Spinal cord (tissue), 10 donors: ENCODE measurements around the gene CCT6B. TPM values are rescaled to one million over a fixed set of nuclear protein-coding genes. Genes with fewer than 3 reads are reported as not detected.
"Not testable (repeated sequence)": the region's sequence is repeated elsewhere in the genome, so short reads cannot be mapped to it uniquely, and the experiment has no call there.

ENCODE experiments used
- DNase-seq, 6 donors: peaks; one replicate each; pipeline versions ENCODE4 v3.0.0 to v3.0.0-alpha.2; 2013 to 2015; ENCODE audit warnings: low spot score in 6 of 6, low read depth in 4 of 6
- H3K27ac ChIP-seq: one replicate; pipeline ENCODE4 v1.5.1; 2013; ENCODE audit warnings: low read depth, low read length, control low read depth
- H3K27me3 ChIP-seq: one replicate; pipeline ENCODE4 v1.6.1; 2013; ENCODE audit warnings: low read length; ENCODE audit not compliant: control insufficient read depth, insufficient read depth
- H3K36me3 ChIP-seq: one replicate; pipeline ENCODE4 v1.6.1; 2013; ENCODE audit warnings: low read length; ENCODE audit not compliant: control insufficient read depth, insufficient read depth
- H3K4me1 ChIP-seq: one replicate; pipeline ENCODE4 v1.6.1; 2013; ENCODE audit warnings: low read length; ENCODE audit not compliant: control insufficient read depth, insufficient read depth
- H3K4me3 ChIP-seq: one replicate; pipeline ENCODE4 v1.5.1; 2013; ENCODE audit warnings: low read depth, low read length, control low read depth
- H3K9me3 ChIP-seq: one replicate; pipeline ENCODE4 v1.6.1; 2013; ENCODE audit warnings: low read length; ENCODE audit not compliant: control insufficient read depth, insufficient read depth
- WGBS: methylation state at CpG from one replicate; pipeline ENCODE4 v1.1.5; 2013; ENCODE audit warnings: missing lambda C conversion rate; ENCODE audit not compliant: insufficient coverage; 5-methylcytosine and 5-hydroxymethylcytosine counted together
- polyA plus RNA-seq, 2 donors: library from polyadenylated mRNA; unstranded; fragments of 120-200 nt; gene quantifications; one replicate each; pipeline ENCODE4 v1.2.1, GENCODE V29; 2013; ENCODE audit not compliant: insufficient read length in 2 of 2
- total RNA-seq, 2 donors: library from RNA; depleted of rRNA in 1 of 2; stranded (reverse); fragments of 120-200 nt in 1 of 2; fragments of >200 nt in 1 of 2; gene quantifications; one replicate each; pipeline versions ENCODE4 v1.2.3 to v1.2.4, GENCODE V29; 2013 to 2014
- donor health status: healthy.

CCT6B gene
- total and polyA plus RNA-seq, 4 donors: 2.7 to 5.3 (median 4.7) TPM

DNA sequence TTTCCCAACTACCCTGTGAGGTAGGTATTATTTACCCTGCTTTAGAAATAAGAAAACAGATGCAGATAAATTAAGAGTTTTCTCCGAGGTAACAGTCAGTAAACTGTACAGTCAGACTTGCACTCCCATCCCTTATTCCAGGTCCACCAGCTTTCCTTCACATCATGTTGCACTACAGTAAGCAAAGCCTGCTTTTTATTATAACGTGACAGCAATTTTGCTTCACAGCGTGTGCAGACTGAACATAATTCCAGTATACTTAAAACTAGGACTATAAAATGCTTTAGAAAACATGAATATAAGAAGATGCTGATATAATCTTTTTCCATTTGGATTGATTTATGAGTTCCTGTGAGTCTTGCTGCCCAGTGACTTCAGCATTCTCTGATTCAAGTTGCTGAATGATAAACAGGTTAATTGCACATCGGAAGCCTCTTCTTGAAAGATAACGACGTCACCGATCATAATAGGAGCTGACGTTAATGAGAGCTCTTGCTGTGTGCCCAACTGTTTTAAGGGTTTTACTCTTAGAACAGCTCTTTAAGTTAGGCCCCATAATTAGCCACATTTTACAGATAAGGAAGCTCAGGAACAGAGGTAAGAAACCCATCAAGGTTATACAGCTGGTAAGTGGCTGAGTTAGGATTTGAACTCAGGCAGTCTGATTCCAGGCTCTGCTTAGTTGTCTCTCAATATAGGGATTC is 20.4 kb upstream of the CCT6B start:
- peaks cover 5% of the 10 kb centered on the region for H3K4me1 ChIP-seq
- peaks cover 16% of the 10 kb centered on the region for H3K36me3 ChIP-seq
- H3K9me3 ChIP-seq: no peaks in the 10 kb centered on the region
- peak in 1 of 6 donors; percentile 68 for DNase-seq
- no CpG with 5 or more reads among the region's 8 CpGs for WGBS
- H3K27ac ChIP-seq: peak overlapping the region; percentile 93
- peak overlapping the region; percentile 74 for H3K4me3 ChIP-seq
- H3K27me3 ChIP-seq: no peaks in the 10 kb centered on the region

DNA sequence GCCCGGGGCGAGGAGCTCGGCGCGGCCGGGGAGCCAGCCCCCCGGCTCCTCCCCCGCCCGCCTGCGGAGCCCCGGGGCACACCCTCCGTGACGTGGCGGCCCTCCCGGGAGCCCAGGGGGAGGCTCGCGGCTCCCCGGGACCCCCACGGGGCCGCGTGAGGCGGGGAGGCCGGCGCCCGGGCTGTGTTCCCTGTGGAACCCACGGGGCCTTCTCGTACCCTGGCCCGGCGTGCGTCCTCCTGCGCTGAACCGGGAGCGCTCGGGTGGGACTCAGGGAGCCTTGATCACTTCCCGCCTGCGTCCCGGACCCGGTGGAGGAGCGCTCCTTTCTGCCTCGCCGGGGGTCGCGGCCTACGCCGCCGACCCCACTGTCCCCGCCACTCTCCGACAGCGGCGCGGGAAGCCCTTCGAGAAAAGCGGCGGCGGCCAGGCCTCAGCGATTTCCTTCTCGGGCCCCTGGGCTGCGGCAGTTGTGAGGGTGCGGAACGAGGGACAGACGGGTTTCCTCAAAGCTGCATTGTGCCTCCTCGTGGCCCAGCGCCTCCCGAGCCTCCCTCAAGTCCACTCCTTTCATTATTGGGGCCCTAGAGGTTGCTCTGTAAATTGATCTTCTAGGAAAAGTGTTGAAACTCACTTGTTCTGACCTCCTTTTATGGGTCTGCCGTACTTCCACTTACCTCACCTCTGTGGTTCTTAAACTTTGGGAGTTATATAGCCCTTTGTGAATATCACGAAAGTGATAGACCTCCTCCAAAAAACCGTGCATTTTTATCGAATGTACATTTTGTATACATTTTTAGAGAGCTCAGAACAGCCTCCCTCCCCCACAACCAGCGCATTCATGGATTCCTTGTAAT is 19.6 kb upstream of the CCT6B start:
- Histone ChIP-seq H3K4me3 (peak overlapping the region; percentile 74), H3K27me3 (no peaks in the 10 kb centered on the region), H3K27ac (peak overlapping the region; percentile 93), H3K4me1 (peaks cover 5% of the 10 kb centered on the region), H3K36me3 (peaks cover 10% of the 10 kb centered on the region), H3K9me3 (no peaks in the 10 kb centered on the region)
- under 1% methylated on average over 61 of the region's 69 CpGs for WGBS
- DNase-seq: peak; percentile 47 to 91 (median 60)

DNA sequence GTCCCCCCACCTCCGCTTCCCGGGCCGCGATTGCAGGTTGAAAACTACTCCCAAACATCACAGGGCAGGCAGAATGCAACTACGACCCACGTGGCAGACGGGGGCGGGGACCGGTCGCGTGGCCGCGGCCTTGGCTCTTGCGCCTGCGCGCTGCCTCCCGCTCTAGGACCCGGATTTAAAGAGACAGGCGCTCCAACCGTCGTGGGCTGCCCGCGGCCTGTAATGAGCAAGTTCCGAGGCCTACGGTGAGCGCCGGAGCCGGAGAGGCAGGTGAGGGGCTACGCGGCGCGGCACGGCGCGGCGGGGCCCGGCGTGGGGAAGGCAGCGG is 19.1 kb upstream of the CCT6B start, which contains the start of gene LIG3:
LIG3 (plus strand) TSS at position 160 of the 328 bp plus-strand sequence. CDS start 2,494 bp downstream, outside the sequence.
- Histone ChIP-seq H3K27ac (peak within 1 kb of the TSS; percentile 93), H3K36me3 (peaks cover 10% of the 10 kb centered on the region), H3K9me3 (no peaks in the 10 kb centered on the region), H3K4me3 (peak within 1 kb of the TSS; percentile 74), H3K27me3 (no peaks in the 10 kb centered on the region), H3K4me1 (peaks cover 5% of the 10 kb centered on the region)
- 0% methylated on average over 39 of the region's 39 CpGs for WGBS
- DNase-seq: peak; percentile 80 to 98 (median 89)

DNA sequence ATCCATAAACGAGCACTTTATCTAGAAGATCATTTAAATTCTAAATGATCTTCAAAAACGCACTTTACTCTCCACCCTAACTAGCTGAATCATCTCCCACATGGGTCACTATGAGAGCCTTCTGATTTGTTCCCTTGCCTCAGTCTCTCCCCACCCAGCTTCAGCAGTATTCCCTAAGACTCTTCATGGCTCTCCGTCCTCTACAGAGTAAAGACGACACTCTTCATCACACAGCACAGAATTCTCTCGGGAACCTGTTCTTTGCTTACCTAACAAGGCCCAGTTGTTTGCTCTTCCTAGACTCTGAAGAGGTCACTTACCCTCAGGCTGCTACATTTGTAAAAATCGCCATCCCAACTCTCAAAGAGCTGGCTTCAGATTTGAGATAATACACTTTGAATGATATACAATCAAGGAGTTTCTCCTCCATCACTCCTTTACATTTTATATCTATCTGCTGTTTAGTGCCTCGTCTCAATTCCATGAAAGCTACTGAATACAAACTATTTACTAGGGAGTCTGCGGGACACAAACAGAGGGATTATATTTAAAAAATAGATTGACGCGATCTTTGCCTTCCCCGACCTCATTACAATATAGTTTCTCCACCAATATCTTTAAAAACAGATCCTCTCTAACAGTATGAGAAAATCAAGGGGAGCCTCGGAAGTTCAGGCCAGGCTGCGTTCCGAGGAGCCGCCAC is 18.5 kb upstream of the CCT6B start:
- Histone ChIP-seq H3K27me3 (no peaks in the 10 kb centered on the region), H3K9me3 (no peaks in the 10 kb centered on the region), H3K4me3 (peak overlapping the region; percentile 67), H3K4me1 (peaks cover 5% of the 10 kb centered on the region), H3K27ac (peak overlapping the region; percentile 67), H3K36me3 (peaks cover 9% of the 10 kb centered on the region)
- WGBS: 20% methylated on average over 9 of the region's 15 CpGs
- DNase-seq: no peak

DNA sequence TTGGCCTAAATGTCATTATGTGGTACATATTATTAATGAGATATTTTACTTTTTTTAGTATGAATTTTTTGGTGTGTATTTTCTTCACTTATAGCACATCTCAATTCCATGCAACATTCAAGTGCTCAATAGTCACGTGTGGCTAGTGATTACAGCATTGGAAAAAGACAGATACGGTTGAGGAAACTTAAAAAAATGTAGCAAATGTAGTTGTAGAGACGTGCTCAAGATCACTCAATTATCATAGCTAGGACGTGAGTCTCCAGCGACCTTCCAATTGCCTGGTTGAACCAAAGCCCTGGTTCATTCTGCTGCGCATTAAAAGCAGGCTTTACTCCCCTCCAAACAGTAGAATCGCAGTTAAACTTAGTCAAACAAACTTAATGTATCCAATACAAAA is 17.9 kb upstream of the CCT6B start:
- WGBS: 85% methylated on average over 5 of the region's 7 CpGs
- peaks cover 5% of the 10 kb centered on the region for H3K4me1 ChIP-seq
- no peak overlapping the region for H3K27ac ChIP-seq
- no peaks in the 10 kb centered on the region for H3K27me3 ChIP-seq
- no peak overlapping the region for H3K4me3 ChIP-seq
- peaks cover 4% of the 10 kb centered on the region for H3K36me3 ChIP-seq
- DNase-seq: no peak
- H3K9me3 ChIP-seq: no peaks in the 10 kb centered on the region

DNA sequence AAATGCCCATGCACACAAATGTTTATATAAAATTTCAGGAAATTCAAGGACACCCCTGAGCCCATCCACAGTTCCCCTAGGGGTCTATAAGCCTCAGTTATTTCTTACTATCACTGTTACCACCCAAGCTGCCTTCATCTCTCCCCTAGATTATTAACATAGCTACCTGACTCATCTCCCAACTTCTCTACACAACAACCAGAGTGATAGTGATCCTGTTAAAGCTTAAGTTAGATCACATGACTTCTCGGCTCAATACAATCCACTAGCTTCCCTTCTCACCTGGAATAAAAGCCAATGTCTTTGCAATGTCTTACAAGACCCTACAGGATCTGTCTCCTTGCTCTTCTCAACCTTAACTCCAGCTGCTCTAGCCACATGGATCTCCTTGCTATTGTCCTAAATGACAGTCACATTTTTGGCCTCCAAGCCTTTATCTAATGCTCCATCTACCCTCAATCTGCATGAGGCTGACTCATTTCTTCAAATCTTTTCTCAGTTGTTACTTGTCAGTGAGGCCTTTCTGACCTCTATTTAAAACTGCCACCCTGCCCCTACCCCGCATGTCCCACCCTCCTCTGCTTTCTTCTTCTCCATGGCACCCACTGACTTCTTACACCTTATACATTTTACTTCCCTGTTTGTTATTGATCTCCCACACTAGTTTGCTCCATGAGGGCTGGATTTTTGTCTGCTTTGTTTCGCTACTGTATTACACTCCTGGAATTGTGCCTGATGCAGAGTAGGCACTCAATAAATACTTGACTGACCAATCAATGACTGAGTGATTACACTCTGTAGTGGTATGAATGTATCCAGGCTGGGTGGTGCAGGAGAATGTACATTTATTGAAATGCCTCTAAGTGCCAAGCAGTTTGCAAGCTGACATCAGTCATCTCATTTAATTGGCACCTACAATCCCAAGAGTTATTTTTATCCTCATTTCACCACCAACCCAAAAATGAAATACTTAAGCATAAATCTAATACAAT is 13.8 kb upstream of the CCT6B start:
- H3K4me3 ChIP-seq: no peak overlapping the region
- H3K9me3 ChIP-seq: no peaks in the 10 kb centered on the region
- no peaks in the 10 kb centered on the region for H3K36me3 ChIP-seq
- no peak overlapping the region for H3K27ac ChIP-seq
- WGBS: 75% methylated on average over 2 of the region's 3 CpGs
- H3K27me3 ChIP-seq: no peaks in the 10 kb centered on the region
- no peaks in the 10 kb centered on the region for H3K4me1 ChIP-seq
- DNase-seq: no peak

DNA sequence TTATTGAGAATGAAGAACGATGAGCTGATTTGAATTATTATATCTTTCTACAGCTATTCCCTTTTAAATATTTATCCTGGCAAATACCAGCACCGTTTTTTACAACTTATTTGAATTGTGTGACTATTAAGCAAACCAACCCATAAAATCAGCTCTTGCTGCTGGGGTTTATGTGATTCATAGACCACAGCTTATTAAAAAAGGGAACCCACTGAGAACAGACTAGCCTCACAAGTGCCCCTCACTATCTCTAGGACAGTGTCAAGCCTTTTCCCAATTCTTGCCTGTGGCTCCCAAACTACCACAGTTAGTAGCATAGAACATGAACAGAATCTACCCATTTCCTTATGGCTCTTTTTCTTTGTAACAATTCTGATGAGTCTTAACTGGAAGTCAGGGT is 12.9 kb upstream of the CCT6B start:
- no CpG with 5 or more reads among the region's 2 CpGs for WGBS
- Histone ChIP-seq H3K4me1 (no peaks in the 10 kb centered on the region), H3K4me3 (no peak overlapping the region), H3K9me3 (no peaks in the 10 kb centered on the region), H3K27me3 (no peaks in the 10 kb centered on the region), H3K27ac (no peak overlapping the region), H3K36me3 (no peaks in the 10 kb centered on the region)
- DNase-seq: no peak

DNA sequence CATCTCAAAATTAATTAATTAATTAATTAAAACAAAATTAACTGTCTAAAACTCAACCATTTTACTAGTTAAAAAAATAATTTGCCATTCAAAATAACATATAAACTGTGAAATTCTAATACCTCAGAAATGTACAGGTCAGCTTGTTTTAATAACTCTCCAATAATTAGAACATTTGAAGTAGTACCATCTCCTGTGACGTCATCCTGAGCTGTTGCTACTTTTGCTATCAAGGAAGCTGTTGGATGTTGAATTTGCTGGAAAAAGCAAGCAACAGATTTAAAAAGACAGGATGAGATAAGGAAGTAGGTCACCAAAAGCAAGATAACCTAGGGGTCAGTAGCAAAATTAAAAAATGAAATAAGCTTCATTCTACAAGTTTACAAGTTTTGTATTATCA is 2.8 kb downstream of the CCT6B start:
- H3K4me3 ChIP-seq: no peak overlapping the region
- no peaks in the 10 kb centered on the region for H3K27me3 ChIP-seq
- peaks cover 2% of the 10 kb centered on the region for H3K36me3 ChIP-seq
- peaks cover 6% of the 10 kb centered on the region for H3K4me1 ChIP-seq
- H3K27ac ChIP-seq: no peak overlapping the region
- DNase-seq: no peak
- WGBS: no CpG with 5 or more reads among the region's 1 CpG
- no peaks in the 10 kb centered on the region for H3K9me3 ChIP-seq

DNA sequence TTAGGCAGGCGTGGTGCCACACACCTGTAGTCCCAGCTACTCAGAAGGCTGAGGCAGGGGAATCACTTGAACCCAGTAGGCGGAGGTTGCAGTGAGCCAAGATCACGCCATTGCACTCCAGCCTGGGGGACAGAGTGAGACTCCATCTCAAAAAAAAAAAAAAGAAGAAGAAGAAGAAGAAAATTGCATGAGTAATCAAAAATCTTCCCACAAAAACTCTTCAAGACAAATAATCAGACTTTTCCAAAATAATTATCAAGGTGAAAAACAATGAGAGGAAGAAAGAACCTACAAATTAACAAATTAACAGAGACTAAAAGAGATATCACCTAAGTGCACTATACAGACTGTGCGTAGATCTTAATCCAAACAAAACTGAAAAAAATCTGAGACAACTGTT is 10.5 kb downstream of the CCT6B start:
- H3K27me3 ChIP-seq, H3K27ac ChIP-seq, H3K36me3 ChIP-seq, DNase-seq, H3K4me1 ChIP-seq, H3K4me3 ChIP-seq, H3K9me3 ChIP-seq: not testable (repeated sequence)
- 100% methylated on average over 1 of the region's 4 CpGs for WGBS
